Measurements from ENCODE around the gene MINK1.
"Not testable (repeated sequence)": the region's sequence is repeated elsewhere in the genome, so short reads cannot be mapped to it uniquely, and the experiment has no call there.

Gene MINK1

GRCh38 chr17:4897785-4898184 lies 64.6 kb downstream of the MINK1 start:
- Histone ChIP-seq H3K9me3 (ENCODE audit: insufficient read depth, low read depth, low read length) (no peaks in the 10 kb centered on the region), H3K4me3 (ENCODE audit: low read length) (no peak overlapping the region), H3K27me3 (ENCODE audit: insufficient read depth, low read length) (peaks cover 6% of the 10 kb centered on the region; the same call in 1 of the 2 replicates), H3K27ac (ENCODE audit: low read length) (no peak overlapping the region), H3K9ac (ENCODE audit: low read depth, low read length) (no peak overlapping the region), H3K36me3 (ENCODE audit: insufficient read depth, low read depth, low read length) (peaks cover 39% of the 10 kb centered on the region), H3K4me1 (ENCODE audit: insufficient read depth, low read length) (no peaks in the 10 kb centered on the region)

DNA sequence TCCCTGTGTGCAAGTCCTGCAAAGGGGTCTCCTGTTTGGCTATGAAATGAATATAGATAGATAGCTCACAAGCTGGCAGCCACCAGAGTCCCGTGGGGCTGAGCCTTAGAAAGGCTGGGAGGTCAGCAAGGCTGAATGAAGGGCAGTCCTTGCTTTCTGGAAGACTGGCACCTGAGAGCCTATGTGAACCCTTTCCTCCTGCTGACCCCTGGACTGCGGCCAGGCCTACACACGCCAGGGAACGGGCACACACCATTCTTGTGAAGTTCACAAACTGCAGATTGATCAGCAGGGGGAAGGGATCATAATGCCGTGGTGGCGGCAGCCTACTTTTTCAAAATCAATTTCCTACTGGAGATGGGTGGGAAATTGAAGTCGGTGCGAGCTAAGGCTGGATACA lies 65.2 kb downstream of the MINK1 start:
- Histone ChIP-seq H3K27ac (ENCODE audit: low read length) (no peak overlapping the region), H3K9ac (ENCODE audit: low read depth, low read length) (no peak overlapping the region), H3K4me3 (ENCODE audit: low read length) (no peak overlapping the region)

DNA sequence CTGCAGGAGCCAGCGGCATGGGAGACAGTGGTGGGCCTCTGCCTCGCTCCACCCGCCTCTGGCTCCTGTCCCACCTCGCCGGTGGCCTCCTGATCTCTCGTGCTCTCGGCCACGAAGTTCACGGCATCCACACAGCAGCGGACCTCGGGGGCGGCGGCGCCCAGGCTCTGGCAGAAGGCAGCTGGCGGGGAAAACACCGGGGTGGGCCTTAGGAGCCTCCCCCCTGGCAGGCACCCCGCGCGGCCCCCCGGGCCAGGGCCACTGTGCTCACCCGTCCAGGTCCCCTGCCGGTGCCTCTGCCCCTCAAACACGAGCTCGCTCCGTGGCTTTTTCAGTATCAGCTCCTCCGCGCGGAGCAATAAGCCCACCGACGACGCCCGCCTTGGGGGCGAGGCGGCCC lies 65.8 kb downstream of the MINK1 start:
- Histone ChIP-seq H3K9ac (ENCODE audit: low read depth, low read length) (no peak overlapping the region), H3K4me1 (ENCODE audit: insufficient read depth, low read length) (no peaks in the 10 kb centered on the region), H3K36me3 (ENCODE audit: insufficient read depth, low read depth, low read length) (peaks cover 32% of the 10 kb centered on the region), H3K4me3 (ENCODE audit: low read length) (peak overlapping the region; percentile 56; the same call in 1 of the 2 replicates), H3K27me3 (ENCODE audit: insufficient read depth, low read length) (peaks cover 6% of the 10 kb centered on the region; the same call in 1 of the 2 replicates), H3K9me3 (ENCODE audit: insufficient read depth, low read depth, low read length) (no peaks in the 10 kb centered on the region), H3K27ac (ENCODE audit: low read length) (no peak overlapping the region)

More for the DNA sequence above, 65.2 kb downstream of the MINK1 start:
- Histone ChIP-seq H3K4me1 (ENCODE audit: insufficient read depth, low read length) (no peaks in the 10 kb centered on the region), H3K27me3 (ENCODE audit: insufficient read depth, low read length) (peaks cover 6% of the 10 kb centered on the region; the same call in 1 of the 2 replicates), H3K36me3 (ENCODE audit: insufficient read depth, low read depth, low read length) (peaks cover 33% of the 10 kb centered on the region), H3K9me3 (ENCODE audit: insufficient read depth, low read depth, low read length) (no peaks in the 10 kb centered on the region)

DNA sequence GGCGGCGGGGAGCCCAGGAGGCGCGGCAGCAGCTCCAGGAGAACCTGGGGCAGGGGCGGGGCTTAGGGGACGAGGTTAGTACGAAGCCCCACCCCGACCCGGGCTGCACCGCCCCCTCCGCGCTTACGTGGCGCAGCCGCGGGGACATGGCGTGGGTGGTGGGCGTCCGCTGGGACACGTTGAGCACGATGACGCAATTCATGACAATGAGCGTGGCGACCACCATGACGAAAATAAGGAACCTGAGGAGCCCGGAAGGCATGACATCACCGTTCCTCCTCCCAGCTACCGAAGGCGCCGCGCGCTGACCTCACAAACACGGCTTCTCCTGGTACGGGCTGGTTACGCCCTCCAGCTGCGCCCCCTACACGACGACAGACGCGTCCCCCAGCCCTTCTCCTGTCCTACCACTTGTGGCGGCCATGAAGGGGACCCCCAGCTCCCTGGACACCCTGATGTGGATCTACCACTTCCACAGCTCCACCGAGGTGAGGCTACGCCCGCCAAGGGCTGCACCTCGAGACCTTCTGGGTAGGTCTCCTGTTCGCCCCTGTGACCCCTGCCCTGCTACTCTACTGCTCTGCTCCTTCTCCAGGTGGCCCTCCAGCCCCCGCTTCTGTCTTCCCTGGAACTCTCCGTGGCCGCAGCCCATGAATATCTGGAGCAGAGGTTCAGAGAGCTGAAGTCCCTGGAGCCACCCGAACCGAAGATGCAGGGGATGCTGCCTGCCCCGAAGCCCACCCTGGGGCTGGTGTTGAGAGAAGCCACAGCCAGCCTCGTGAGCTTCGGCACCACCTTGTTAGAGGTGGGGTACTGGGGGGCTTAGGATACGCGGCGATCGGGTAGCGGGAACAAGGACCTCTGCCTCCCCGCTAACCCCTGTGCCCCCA lies 66.4 kb downstream of the MINK1 start, which contains the start of gene C17orf107:
Gene C17orf107, plus strand, starts transcription at position 196 of the 890 bp plus-strand sequence. Its CDS starts 227 bp downstream, at position 423.
- no peak within 1 kb of the TSS for H3K27ac ChIP-seq (ENCODE audit: low read length)
- H3K27me3 ChIP-seq (ENCODE audit: insufficient read depth, low read length) = peaks cover 6% of the 10 kb centered on the region; the same call in 1 of the 2 replicates
- peak within 1 kb of the TSS; percentile 45; the same call in 1 of the 2 replicates for H3K9ac ChIP-seq (ENCODE audit: low read depth, low read length)
- H3K4me1 ChIP-seq (ENCODE audit: insufficient read depth, low read length) = no peaks in the 10 kb centered on the region
- H3K36me3 ChIP-seq (ENCODE audit: insufficient read depth, low read depth, low read length) = peaks cover 25% of the 10 kb centered on the region
- no peaks in the 10 kb centered on the region for H3K9me3 ChIP-seq (ENCODE audit: insufficient read depth, low read depth, low read length)
- peak within 1 kb of the TSS; percentile 56; the same call in 1 of the 2 replicates for H3K4me3 ChIP-seq (ENCODE audit: low read length)

DNA sequence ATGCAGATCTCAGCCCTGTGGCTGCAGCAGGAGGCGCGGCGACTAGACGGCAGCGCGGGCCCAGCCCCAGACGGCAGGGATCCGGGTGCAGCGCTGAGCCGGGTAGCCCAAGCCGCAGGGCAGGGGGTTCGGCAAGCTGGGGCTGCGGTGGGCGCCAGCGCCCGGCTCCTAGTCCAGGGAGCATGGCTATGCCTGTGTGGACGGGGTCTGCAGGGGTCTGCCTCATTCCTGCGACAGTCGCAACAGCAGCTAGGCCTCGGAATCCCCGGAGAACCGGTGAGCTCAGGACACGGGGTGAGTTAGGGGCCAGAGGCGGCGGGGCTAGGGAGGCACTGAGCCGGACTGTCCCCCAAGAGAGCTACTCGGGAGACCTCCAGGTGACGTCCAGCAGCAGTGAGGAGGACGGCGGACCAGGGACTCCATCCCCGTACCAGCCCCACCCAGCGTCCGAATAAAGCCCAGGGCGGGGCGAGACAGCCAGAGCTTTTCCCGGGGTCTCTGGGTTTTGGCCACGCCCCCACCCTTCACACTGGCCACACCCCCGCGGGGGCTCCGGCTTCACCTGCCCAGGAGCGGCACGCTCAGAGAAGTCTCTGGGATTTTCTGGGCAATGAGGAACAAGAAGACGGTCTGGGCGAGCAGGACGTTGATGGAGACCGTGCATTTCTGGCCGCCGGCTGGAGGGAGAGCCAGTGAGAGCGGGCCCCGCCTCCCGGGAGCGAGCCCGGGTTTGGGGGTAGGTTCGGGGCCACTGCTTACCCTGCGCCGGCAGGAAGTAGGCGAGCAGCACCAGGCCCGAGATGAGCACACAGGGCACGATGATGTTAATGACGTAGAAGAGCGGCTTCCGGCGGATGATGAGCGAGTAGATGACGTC lies 67.3 kb downstream of the MINK1 start:
- Histone ChIP-seq H3K27ac (ENCODE audit: low read length) (no peak overlapping the region), H3K4me3 (ENCODE audit: low read length) (peak overlapping the region; percentile 56; the same call in 1 of the 2 replicates), H3K9me3 (ENCODE audit: insufficient read depth, low read depth, low read length) (no peaks in the 10 kb centered on the region), H3K36me3 (ENCODE audit: insufficient read depth, low read depth, low read length) (peaks cover 16% of the 10 kb centered on the region), H3K27me3 (ENCODE audit: insufficient read depth, low read length) (peaks cover 6% of the 10 kb centered on the region; the same call in 1 of the 2 replicates), H3K4me1 (ENCODE audit: insufficient read depth, low read length) (no peaks in the 10 kb centered on the region), H3K9ac (ENCODE audit: low read depth, low read length) (no peak overlapping the region)

GRCh38 chr17:4901108-4901647 lies 68.0 kb downstream of the MINK1 start:
- peaks cover 6% of the 10 kb centered on the region; the same call in 1 of the 2 replicates for H3K27me3 ChIP-seq (ENCODE audit: insufficient read depth, low read length)
- peak overlapping the region; percentile 56; the same call in 1 of the 2 replicates for H3K4me3 ChIP-seq (ENCODE audit: low read length)

DNA sequence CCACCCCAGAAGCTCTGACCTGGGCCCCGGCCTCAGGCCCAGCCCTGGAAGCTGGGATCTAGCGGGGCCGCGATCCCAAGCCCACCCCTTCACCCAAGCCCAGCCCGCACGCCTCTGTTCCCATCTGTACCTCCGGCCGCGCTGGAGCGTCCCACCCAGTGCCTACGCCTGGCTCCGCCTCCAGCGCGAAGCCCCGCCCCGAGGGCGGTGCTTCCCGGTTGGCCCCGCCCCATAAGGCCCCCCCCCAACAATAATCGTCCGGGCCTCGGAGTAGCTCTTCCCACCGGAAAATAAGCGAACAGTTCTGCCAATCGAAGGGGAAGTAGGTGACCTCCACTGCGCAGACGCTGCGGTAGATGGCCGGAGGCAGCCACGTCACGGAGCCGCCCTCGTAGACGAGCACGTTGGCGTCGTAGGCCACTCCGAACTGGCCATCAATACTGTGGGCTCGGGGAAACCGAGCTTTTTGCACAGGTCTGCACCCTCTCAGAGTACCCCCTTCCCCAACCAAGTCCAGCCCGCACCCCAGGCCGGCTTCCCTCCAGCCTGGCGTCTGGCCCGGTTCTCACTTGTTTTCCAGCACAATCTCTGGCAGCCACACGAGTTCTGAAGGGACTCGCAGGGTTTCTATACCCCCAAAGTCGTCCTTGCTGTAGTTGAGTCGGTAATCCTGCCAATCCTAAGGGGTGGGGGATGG lies 68.7 kb downstream of the MINK1 start:
- H3K36me3 ChIP-seq (ENCODE audit: insufficient read depth, low read depth, low read length) = peaks cover 7% of the 10 kb centered on the region; the same call in 1 of the 2 replicates
- H3K27ac ChIP-seq (ENCODE audit: low read length) = no peak overlapping the region
- H3K4me3 ChIP-seq (ENCODE audit: low read length) = no peak overlapping the region
- H3K27me3 ChIP-seq (ENCODE audit: insufficient read depth, low read length) = peaks cover 6% of the 10 kb centered on the region; the same call in 1 of the 2 replicates
- no peak overlapping the region for H3K9ac ChIP-seq (ENCODE audit: low read depth, low read length)
- H3K9me3 ChIP-seq (ENCODE audit: insufficient read depth, low read depth, low read length) = no peaks in the 10 kb centered on the region
- no peaks in the 10 kb centered on the region for H3K4me1 ChIP-seq (ENCODE audit: insufficient read depth, low read length)

More at GRCh38 chr17:4901108-4901647, 68.0 kb downstream of the MINK1 start:
- Histone ChIP-seq H3K36me3 (ENCODE audit: insufficient read depth, low read depth, low read length) (peaks cover 13% of the 10 kb centered on the region), H3K4me1 (ENCODE audit: insufficient read depth, low read length) (no peaks in the 10 kb centered on the region), H3K9ac (ENCODE audit: low read depth, low read length) (no peak overlapping the region), H3K9me3 (ENCODE audit: insufficient read depth, low read depth, low read length) (no peaks in the 10 kb centered on the region), H3K27ac (ENCODE audit: low read length) (no peak overlapping the region)

DNA sequence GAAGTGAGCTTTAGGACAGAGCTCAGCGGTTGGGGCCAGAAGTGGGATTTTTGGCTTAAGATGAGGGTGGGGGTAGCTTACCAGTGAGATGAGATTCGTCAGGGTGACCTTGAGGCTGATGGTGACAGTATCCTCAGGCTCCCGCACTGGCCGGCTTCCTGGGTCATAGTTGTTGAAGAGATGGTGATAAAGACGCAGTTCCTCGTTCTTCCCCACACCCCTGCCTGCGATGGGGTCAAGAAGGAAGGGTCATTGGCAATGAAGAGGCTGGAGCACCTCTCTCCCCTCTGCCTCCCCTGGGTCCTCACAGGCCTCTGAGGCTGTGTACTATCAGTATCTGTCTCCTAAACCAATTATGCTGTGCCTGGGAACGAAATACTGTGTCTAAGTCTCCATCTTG lies 69.4 kb downstream of the MINK1 start:
- no peaks in the 10 kb centered on the region for H3K9me3 ChIP-seq (ENCODE audit: insufficient read depth, low read depth, low read length)
- no peak overlapping the region for H3K27ac ChIP-seq (ENCODE audit: low read length)
- H3K9ac ChIP-seq (ENCODE audit: low read depth, low read length) = no peak overlapping the region
- no peaks in the 10 kb centered on the region for H3K36me3 ChIP-seq (ENCODE audit: insufficient read depth, low read depth, low read length)
- no peaks in the 10 kb centered on the region for H3K4me1 ChIP-seq (ENCODE audit: insufficient read depth, low read length)
- H3K4me3 ChIP-seq (ENCODE audit: low read length) = no peak overlapping the region
- H3K27me3 ChIP-seq (ENCODE audit: insufficient read depth, low read length) = peaks cover 6% of the 10 kb centered on the region; the same call in 1 of the 2 replicates

DNA sequence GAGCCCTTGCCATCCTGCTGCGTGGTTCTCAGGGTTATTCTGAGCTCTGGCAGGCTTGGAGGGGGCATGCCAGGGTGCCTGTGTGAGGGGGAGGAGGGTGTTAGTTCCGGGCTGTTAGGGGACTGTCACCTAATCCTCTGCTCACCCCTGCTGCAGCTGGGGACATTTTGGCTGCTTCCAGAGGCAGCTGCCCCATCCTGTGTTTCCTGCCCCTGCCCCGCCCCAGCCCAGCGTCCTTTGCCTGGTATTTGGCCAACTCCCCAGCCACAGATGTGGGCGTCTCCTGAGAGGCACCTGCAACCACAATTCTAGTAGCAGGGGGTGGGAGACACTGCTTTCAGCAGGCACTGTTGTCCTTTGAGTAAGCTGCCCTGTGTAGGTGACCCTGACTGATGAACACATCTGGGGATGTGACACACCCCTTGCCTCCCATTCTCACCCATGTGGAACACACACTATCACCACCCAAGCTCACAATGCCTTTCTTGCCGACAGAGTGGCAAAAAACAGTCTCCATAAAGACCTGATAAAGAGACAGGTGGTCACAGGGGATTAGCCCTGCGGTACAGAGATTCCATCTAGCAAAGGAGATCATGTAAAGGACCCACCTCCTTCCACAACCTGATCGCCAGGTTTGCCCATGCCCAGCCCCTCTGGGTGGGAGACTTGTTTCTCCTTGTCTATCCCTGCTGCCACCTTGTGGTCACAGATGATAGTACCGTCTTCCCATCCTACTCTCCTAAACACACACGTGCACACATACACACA lies 70.1 kb downstream of the MINK1 start, which contains the start of gene CHRNE:
Gene CHRNE, minus strand, starts transcription at position 48 of the 768 bp plus-strand sequence. Its CDS starts 35 bp downstream, at position 13.
- Histone ChIP-seq H3K9me3 (ENCODE audit: insufficient read depth, low read depth, low read length) (no peaks in the 10 kb centered on the region), H3K36me3 (ENCODE audit: insufficient read depth, low read depth, low read length) (no peaks in the 10 kb centered on the region), H3K27ac (ENCODE audit: low read length) (no peak within 1 kb of the TSS), H3K9ac (ENCODE audit: low read depth, low read length) (no peak within 1 kb of the TSS), H3K4me3 (ENCODE audit: low read length) (no peak within 1 kb of the TSS), H3K27me3 (ENCODE audit: insufficient read depth, low read length) (peaks cover 6% of the 10 kb centered on the region; the same call in 1 of the 2 replicates), H3K4me1 (ENCODE audit: insufficient read depth, low read length) (no peaks in the 10 kb centered on the region; the same call in 1 of the 2 replicates)

DNA sequence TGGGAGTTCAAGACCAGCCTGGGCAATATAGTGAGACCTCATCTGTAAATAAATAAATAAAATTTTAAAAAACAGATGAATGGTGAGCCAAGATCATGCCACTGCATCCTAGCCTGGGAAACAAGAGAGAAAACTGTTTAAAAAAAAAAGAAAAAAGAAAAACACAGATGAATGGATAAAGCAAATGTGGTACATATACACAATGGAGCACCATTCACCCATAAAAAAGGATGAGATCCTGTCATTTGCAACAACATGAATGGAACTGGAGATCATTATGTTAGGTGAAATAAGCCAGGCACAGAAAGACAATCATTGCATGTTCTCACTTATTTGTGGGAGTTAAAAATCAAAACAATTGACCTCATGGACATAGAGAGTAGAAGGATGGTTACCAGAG lies 73.5 kb downstream of the MINK1 start:
- H3K36me3 ChIP-seq (ENCODE audit: insufficient read depth, low read depth, low read length); H3K4me3 ChIP-seq (ENCODE audit: low read length); H3K9ac ChIP-seq (ENCODE audit: low read depth, low read length); H3K27me3 ChIP-seq (ENCODE audit: insufficient read depth, low read length); H3K9me3 ChIP-seq (ENCODE audit: insufficient read depth, low read depth, low read length); H3K4me1 ChIP-seq (ENCODE audit: insufficient read depth, low read length); H3K27ac ChIP-seq (ENCODE audit: low read length): not testable (repeated sequence)
